Middle frontal gyrus (tissue), 1 donor: Measurements from ENCODE around the gene COMT.
"Not testable (repeated sequence)": the region's sequence is repeated elsewhere in the genome, so short reads cannot be mapped to it uniquely, and the experiment has no call there.

Experiments used
- DNase-seq: peaks from one replicate; pipeline ENCODE4 v3.0.0-alpha.2; 2015; ENCODE audit warnings: low spot score; ENCODE audit errors: extremely low spot score

The COMT gene

GRCh38 chr22:19907902-19908301 lies 33.7 kb upstream of the COMT start:
- DNase-seq, result not testable (repeated sequence)

- peak; percentile 37 for DNase-seq
Measured at GRCh38 chr22:19909350-19910179, 32.0 kb upstream of the COMT start.

GRCh38 chr22:19910180-19910744 lies 31.3 kb upstream of the COMT start:
- DNase-seq, result no peak

- DNase-seq, result no peak
Measured at GRCh38 chr22:19911540-19912270, 29.9 kb upstream of the COMT start.

GRCh38 chr22:19912271-19912999 lies 29.1 kb upstream of the COMT start:
- no peak for DNase-seq

GRCh38 chr22:19913337-19913936 lies 28.1 kb upstream of the COMT start:
- DNase-seq, result no peak

GRCh38 chr22:19914201-19914943 lies 27.2 kb upstream of the COMT start:
- no peak for DNase-seq

- no peak for DNase-seq
Measured at GRCh38 chr22:19915287-19915954, 26.2 kb upstream of the COMT start.

- DNase-seq, result no peak
Measured at GRCh38 chr22:19916006-19916405, 25.6 kb upstream of the COMT start.

- no peak for DNase-seq
Measured at GRCh38 chr22:19916941-19917340, 24.6 kb upstream of the COMT start.

- DNase-seq, result no peak
Measured at GRCh38 chr22:19917389-19918138, 24.0 kb upstream of the COMT start.

GRCh38 chr22:19918332-19919106 lies 23.1 kb upstream of the COMT start:
- no peak for DNase-seq

- DNase-seq, result no peak
Measured at GRCh38 chr22:19919701-19920363, 21.7 kb upstream of the COMT start.

GRCh38 chr22:19921544-19922081 lies 20.0 kb upstream of the COMT start:
- no peak for DNase-seq

GRCh38 chr22:19923914-19924513 lies 17.6 kb upstream of the COMT start:
- DNase-seq, result no peak

GRCh38 chr22:19926028-19926427 lies 15.5 kb upstream of the COMT start:
- not testable (repeated sequence) for DNase-seq

GRCh38 chr22:19927696-19928095 lies 13.9 kb upstream of the COMT start:
- no peak for DNase-seq
